Measurements from ENCODE around the gene FHAD1.

DNA sequence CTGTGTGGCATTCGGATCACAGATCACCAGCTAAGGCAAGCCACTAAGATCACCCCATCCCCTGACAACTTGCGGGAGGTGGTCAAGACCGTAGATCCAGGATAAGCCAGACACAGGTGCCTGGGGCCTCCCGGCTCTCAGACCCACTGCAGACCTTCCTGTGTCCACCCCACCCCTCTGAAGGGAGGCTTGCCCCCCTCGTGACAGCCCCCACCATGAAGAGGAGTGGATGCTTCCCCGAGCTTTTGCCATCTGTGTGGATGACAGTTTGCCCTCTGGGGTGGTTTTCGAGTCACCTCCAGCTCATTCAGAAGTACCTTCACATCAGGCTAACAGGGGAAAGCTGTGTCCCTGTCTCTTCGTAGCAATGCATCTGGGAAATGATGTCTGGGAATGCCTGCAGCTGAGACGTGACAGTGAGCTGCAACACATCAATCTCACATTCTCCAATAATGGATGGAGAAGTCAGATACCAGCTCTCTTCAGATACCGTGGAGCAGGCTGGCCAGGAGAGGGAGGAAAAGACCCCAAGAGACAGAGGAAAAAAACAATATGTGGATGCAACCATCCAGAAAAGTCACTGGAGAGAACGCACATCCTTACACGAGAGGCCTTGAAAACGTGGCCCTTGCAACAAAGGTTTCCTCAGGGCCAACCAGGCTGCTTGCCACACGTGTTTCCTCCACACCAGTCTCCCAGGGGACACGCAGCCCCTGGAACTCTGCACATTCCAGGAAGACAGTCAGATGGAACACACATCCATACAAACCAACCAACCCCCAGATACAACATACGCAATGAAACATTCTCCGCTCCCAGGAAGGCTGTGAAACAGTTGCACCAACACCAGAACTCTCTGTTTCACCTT is 20.4 kb upstream of the FHAD1 start:
- no peak for TF ChIP-seq CTCF (IDR thresholded peaks at IDR 0.05)
- no peak for TF ChIP-seq POLR2AphosphoS5 (IDR thresholded peaks at IDR 0.05; ENCODE audit: insufficient read depth in 1 of 2, low read depth in 1 of 2)
